ENCODE results near the gene ZNF331.
"Not testable (repeated sequence)": the region's sequence is repeated elsewhere in the genome, so short reads cannot be mapped to it uniquely, and the experiment has no call there.

The ZNF331 gene

GRCh38 chr19:53537521-53538377 lies at the start of gene ZNF331:
TSS of gene ZNF331 (plus strand) at chr19:53538145. CDS start at chr19:53569377, 31,232 bp downstream.
- H3K4me3 ChIP-seq (ENCODE audit: low read length): peak within 1 kb of the TSS; percentile 71
- TF ChIP-seq CTCF (IDR thresholded peaks at IDR 0.05; ENCODE audit: insufficient read depth, low read depth, low read length, missing control alignments): peak; percentile 35
- DNase-seq (ENCODE audit: low read depth): peak; percentile 69

- TF ChIP-seq CTCF (IDR thresholded peaks at IDR 0.05; ENCODE audit: insufficient read depth, low read depth, low read length, missing control alignments): no peak
- no peak overlapping the region for H3K4me3 ChIP-seq (ENCODE audit: low read length)
- no peak for DNase-seq (ENCODE audit: low read depth)
Observed at GRCh38 chr19:53492153-53492552, 45.8 kb upstream of the ZNF331 start.

DNA sequence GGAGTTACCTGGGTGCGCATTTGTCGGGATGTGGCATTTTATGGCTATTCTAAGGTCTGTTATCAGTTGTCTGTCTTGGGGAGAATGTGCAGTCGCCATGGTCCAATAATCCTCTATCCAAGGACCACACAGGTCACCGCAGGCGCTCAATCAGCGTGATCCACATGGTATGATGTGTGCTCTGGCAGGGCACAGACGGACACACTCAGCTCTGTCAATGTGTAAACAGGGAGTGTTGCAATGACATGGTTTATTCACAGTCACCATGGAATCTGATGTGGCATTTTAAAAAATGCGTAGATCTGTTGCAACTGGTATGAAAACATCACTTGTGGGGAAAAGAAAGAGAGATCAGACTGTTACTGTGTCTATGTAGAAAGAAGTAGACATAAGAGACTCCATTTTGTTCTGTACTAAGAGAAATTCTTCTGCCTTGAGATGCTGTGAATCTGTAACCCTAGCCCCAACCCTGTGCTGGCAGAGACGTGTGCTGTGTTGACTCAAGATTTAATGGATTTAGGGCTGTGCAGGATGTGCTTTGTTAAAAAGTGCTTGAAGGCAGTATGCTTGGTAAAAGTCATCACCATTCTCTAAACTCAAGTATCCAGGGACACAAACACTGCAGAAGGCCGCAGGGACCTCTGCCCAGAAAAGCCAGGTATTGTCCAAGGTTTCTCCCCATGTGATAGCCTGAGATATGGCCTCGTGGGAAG lies 40.5 kb upstream of the ZNF331 start:
- not testable (repeated sequence) for H3K4me3 ChIP-seq (ENCODE audit: low read length); DNase-seq (ENCODE audit: low read depth)

DNA sequence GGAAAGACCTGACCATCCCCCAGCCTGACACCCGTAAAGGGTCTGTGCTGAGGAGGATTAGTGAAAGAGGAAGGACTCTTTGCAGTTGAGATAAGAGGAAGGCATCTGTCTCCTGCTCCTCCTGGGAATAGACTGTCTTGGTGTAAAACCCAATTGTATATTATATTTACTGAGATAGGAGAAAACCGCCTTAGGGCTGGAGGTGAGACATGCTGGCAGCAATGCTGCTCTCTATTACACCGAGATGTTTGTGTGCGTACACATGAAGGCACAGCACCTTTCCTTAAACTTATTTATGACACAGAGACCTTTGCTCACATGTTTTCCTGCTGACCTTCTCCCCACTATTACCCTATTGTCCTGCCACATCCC lies 39.9 kb upstream of the ZNF331 start:
- H3K4me3 ChIP-seq (ENCODE audit: low read length); DNase-seq (ENCODE audit: low read depth): not testable (repeated sequence)

DNA sequence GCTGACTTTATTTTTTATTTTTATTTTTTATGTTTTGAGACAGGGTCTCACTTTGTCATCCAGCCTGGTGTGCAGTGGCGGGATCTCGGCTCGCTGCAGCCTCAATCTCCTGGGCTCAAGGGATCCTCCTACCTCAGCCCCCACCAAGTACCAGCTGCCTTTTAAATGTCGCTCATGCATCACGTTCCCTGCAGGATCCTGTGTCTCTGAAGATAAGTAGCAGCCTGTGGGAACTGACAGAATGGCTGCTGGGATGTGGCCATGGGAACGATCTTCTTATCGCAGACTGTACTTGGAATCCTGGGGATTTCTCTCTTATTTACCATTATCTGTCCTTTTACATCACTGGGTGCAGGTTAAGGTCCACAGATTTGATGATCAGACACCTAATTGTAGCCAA lies 34.8 kb upstream of the ZNF331 start:
- DNase-seq (ENCODE audit: low read depth); H3K4me3 ChIP-seq (ENCODE audit: low read length): not testable (repeated sequence)

GRCh38 chr19:53503671-53504364 lies 34.1 kb upstream of the ZNF331 start:
- not testable (repeated sequence) for DNase-seq (ENCODE audit: low read depth); H3K4me3 ChIP-seq (ENCODE audit: low read length)

DNA sequence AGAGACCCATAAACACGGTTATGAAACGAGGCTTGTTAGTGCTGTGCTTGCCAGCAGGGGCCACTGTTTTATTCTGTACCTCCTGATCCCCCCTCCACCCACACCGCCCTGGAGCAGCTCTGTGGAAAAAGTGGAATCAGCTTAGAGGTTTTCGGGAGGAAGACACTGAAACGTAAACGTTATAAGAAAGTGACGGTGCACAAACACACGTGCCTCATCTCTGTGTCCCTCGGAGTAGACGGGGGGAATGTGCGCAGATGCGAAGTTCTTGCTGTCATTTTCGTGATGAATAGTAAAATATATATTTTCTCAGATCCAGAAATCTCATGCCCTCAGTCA lies 33.6 kb upstream of the ZNF331 start:
- not testable (repeated sequence) for H3K4me3 ChIP-seq (ENCODE audit: low read length); DNase-seq (ENCODE audit: low read depth)

DNA sequence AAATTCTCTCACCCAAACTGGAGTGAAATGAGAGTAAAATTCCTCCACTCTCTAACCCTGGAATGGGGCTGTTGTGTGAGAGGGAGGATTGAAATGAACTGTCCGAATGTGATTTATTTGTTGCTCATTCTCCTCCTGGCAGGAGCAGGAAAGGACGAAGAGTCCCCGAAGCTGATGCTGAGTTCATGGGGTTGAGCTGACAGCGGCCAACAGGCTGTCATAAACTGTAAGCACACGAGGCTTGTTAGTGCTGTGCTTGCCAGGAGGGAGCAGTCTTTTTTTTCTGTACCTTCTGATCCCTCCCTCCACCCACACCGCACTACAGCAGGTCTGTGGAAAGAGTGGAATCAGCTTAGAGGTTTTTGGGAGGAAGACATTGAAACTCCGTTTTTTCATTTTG lies 33.1 kb upstream of the ZNF331 start:
- H3K4me3 ChIP-seq (ENCODE audit: low read length): no peak overlapping the region
- DNase-seq (ENCODE audit: low read depth): no peak
- TF ChIP-seq CTCF (IDR thresholded peaks at IDR 0.05; ENCODE audit: insufficient read depth, low read depth, low read length, missing control alignments): no peak

DNA sequence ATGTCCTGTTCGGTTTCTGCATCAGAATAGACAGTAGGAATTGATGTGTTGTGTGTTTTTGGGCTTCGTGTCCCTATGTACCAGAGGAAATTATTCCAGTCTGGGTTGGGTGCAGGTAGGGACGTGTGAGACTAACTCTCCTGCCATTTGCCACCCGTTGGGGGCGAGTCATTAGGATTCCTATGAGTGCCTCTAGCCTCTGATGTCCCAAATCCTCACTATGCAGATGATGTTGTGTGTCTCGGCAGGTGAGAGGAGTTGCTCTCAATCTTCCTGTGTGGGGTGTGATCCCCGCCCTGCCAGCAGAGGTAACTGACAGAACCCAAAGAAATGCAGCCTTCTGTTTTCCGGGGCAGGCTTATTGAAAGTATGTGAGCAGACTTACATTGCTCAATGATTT lies 31.2 kb upstream of the ZNF331 start:
- no peak overlapping the region for H3K4me3 ChIP-seq (ENCODE audit: low read length)
- no peak for DNase-seq (ENCODE audit: low read depth)
- no peak for TF ChIP-seq CTCF (IDR thresholded peaks at IDR 0.05; ENCODE audit: insufficient read depth, low read depth, low read length, missing control alignments)

All from epithelial cell of esophagus (primary cell).